OCI-LY7 (cell line): ENCODE measurements around the gene PPP1R26.

ENCODE experiments used
- EZH2phosphoT487 ChIP-seq: fragments of 200-600 bp; sonication (generic); IDR thresholded peaks from 2 replicates; pipeline ENCODE4 v1.6.1; 2018; ENCODE audit warnings: low read depth, borderline replicate concordance, mild to moderate bottlenecking, mixed run types, antibody characterized with exemption, low read length, moderate library complexity, mixed read lengths
- TF ChIP-seq, protein P1 (sequence below): fragments of 200-600 bp; sonication (generic); conservative IDR thresholded peaks from 2 replicates; pipeline ENCODE4 v1.5.1; 2014; ENCODE audit warnings: mild to moderate bottlenecking, antibody characterized with exemption, low read length, moderate library complexity, mixed read lengths

DNA sequence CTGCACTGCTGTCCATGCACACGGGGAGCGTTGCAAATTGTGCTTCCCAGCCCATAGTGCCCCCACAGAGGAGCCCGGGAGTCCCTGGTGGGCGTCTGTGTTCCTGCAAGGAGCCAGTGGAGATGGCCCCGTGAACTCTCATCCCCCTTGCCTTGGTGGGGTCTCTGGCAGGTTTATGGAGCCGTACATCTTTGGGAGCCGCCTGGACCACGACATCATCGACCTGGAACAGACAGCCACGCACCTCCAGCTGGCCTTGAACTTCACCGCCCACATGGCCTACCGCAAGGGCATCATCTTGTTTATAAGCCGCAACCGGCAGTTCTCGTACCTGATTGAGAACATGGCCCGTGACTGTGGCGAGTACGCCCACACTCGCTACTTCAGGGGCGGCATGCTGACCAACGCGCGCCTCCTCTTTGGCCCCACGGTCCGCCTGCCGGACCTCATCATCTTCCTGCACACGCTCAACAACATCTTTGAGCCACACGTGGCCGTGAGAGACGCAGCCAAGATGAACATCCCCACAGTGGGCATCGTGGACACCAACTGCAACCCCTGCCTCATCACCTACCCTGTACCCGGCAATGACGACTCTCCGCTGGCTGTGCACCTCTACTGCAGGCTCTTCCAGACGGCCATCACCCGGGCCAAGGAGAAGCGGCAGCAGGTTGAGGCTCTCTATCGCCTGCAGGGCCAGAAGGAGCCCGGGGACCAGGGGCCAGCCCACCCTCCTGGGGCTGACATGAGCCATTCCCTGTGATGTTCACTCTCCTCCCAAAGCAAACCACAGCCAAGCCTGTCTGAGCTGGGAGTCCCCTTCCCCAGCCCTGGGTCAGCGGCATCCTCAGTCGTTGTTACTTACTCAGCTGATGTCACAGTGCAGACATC lies 24.0 kb downstream of the PPP1R26 start:
- TF ChIP-seq, protein P1, sequence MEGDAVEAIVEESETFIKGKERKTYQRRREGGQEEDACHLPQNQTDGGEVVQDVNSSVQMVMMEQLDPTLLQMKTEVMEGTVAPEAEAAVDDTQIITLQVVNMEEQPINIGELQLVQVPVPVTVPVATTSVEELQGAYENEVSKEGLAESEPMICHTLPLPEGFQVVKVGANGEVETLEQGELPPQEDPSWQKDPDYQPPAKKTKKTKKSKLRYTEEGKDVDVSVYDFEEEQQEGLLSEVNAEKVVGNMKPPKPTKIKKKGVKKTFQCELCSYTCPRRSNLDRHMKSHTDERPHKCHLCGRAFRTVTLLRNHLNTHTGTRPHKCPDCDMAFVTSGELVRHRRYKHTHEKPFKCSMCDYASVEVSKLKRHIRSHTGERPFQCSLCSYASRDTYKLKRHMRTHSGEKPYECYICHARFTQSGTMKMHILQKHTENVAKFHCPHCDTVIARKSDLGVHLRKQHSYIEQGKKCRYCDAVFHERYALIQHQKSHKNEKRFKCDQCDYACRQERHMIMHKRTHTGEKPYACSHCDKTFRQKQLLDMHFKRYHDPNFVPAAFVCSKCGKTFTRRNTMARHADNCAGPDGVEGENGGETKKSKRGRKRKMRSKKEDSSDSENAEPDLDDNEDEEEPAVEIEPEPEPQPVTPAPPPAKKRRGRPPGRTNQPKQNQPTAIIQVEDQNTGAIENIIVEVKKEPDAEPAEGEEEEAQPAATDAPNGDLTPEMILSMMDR: no peak
- no peak for TF ChIP-seq EZH2phosphoT487
